Fibroblast of lung (primary cell): ENCODE measurements around the gene RIMS4.

Source experiments
- CTCF ChIP-seq, 2 donors: IDR thresholded peaks in 1 of 2; conservative IDR thresholded peaks in 1 of 2; 1 replicate in 1 of 2; 2 replicates in 1 of 2; pipeline ENCODE4 v1.5.1; 2011 to 2012; ENCODE audit warnings: low read length in 2 of 2, control low read depth in 1 of 2, inconsistent platforms in 1 of 2, low read depth in 1 of 2, mild to moderate bottlenecking in 1 of 2
- EZH2 ChIP-seq: IDR thresholded peaks from 2 replicates; pipeline ENCODE4 v1.5.1; 2012; ENCODE audit warnings: low read length, control low read depth, mild to moderate bottlenecking; ENCODE audit errors: missing control alignments

GRCh38 chr20:44787299-44787698, 23.0 kb downstream of the RIMS4 start:
- TF ChIP-seq CTCF (conservative IDR thresholded peaks at IDR 0.05 in 1 of 2, IDR thresholded peaks at IDR 0.05 in 1 of 2; ENCODE audit: low read depth in 1 of 2, low read length in 2 of 2), result no peak
- no peak for TF ChIP-seq EZH2
